HG02759 (cell line): ENCODE results near the gene SLCO1C1.
"Not testable (repeated sequence)": the region's sequence is repeated elsewhere in the genome, so short reads cannot be mapped to it uniquely, and the experiment has no call there.

Experiments used
- ATAC-seq: cut with Tn5 transposase; IDR thresholded peaks from one replicate; pipeline ENCODE4 v1.9.1; 2021; ENCODE audit warnings: mild to moderate bottlenecking, moderate library complexity; ENCODE audit not compliant: unreplicated experiment

Gene SLCO1C1, protein sequence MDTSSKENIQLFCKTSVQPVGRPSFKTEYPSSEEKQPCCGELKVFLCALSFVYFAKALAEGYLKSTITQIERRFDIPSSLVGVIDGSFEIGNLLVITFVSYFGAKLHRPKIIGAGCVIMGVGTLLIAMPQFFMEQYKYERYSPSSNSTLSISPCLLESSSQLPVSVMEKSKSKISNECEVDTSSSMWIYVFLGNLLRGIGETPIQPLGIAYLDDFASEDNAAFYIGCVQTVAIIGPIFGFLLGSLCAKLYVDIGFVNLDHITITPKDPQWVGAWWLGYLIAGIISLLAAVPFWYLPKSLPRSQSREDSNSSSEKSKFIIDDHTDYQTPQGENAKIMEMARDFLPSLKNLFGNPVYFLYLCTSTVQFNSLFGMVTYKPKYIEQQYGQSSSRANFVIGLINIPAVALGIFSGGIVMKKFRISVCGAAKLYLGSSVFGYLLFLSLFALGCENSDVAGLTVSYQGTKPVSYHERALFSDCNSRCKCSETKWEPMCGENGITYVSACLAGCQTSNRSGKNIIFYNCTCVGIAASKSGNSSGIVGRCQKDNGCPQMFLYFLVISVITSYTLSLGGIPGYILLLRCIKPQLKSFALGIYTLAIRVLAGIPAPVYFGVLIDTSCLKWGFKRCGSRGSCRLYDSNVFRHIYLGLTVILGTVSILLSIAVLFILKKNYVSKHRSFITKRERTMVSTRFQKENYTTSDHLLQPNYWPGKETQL

GRCh38 chr12:20695232-20695631 is at the start of gene SLCO1C1:
Gene SLCO1C1, plus strand, starts transcription at chr12:20695332. Its CDS starts 4,245 bp downstream, at chr12:20699577.
- ATAC-seq = no peak

DNA sequence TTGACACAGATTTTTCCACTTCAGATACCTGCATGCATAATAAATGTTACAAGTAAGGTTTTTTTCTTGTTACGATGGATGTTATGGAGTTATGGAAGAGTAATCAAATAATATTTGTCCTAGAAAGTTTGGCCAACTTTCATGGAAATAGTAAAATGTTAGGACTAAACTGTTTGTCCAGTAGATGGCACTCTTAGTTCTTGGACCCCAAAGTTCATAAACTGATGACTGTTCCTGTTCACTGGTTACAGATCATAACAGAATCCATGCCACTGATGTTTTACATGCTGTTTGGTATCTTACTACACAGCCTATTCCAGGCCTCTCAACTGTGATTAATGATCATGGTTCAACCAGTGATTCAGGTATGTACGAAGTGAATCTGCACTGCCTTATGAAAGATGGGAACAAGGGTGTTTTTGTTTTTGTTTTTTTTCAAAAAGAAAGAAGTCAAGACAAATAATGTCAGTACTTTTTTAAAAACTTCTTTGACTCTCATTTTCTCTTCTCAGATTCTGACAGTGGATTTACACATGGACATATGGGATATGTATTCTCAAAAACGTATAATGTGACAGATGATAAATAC is 48.8 kb upstream of the SLCO1C1 start:
- no peak for ATAC-seq

DNA sequence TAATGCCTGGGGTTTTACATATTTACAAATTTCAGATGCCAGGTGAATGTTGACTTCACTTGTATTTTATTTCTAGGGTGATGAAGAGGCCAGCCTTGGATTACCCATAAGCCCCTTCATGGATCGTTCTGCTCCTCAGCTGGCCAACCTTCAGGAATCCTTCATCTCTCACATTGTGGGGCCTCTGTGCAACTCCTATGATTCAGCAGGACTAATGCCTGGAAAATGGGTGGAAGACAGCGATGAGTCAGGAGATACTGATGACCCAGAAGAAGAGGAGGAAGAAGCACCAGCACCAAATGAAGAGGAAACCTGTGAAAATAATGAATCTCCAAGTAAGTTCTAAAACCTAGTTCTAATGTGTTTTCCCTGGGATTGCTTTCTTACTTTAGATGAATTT is 41.3 kb upstream of the SLCO1C1 start:
- no peak for ATAC-seq

DNA sequence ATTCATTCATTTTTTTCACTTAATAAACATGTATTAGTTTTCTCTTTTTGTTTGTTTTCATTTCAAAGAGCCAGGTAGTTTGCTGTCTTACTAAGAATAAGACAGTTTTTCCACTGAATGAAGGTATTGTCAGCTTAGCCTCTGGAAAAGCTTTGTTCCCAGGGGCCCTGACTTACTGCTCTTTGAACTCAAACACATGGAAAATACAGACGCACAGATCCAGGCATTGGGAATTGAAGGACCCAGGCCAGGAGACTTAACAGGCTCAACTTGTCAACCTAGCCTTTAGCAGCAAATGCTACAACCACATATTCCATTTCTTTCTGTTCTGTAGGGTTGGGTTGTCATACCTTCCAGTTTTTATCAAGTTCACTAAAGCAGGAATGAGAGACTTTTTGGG is 38.5 kb upstream of the SLCO1C1 start:
- ATAC-seq = no peak

- ATAC-seq = no peak
These were observed 37.6 kb upstream of the SLCO1C1 start for GRCh38 chr12:20657496-20657895.

DNA sequence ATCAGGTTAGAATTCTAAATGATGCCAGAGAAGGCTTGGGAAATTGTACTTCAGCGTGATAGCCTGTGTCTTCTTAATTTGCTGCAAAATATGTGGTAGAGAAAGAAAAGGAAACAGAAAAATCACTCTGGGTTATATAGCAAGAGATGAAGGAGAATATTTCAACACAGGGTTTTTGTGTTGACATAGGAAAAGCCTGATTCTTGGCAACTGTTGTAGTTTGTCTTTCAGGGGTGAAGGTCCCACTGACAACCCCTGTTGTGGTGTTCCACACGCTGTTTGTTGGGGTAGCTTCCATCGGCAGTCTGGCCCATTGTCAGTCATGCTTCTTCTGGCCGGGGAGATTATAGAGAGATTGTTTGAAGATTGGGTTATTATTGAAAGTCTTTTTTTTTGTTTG is 13.8 kb upstream of the SLCO1C1 start:
- no peak for ATAC-seq

DNA sequence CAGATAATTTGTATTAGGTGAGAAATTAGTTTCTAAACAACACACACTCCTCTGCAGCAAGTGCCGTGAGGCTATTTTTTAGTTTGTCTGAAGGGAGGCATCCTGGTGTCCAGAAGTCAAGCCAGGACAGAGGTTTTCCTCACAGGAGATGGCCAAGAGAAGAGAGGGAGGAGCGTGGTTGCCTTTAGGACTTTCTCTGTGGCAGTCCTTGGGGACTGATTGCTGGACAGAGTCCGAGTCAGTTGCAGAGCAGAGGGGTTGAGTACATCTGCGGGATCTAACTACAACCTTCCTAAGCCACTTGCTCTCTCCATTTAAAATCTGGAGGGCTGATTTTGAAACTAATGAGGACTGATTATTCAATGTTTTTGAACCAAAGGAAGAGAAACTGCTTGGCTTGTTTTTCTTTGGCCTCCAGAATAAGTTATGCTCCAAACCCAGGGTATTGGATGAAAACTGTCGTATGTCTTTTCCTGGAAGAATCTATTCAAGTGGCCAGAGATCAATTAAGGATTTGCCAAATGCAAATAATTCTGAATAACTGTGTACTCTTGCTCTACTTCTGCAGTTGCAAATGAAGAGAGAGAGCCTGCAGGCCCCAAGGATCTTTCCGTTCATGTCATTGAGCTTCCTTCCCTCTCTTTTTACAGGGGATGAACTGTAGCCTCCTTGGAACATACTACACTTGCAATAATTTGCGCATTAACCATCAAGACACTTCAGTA is 1.2 kb downstream of the SLCO1C1 start:
- ATAC-seq = no peak

GRCh38 chr12:20701106-20701505 is 6.0 kb downstream of the SLCO1C1 start:
- ATAC-seq = no peak

GRCh38 chr12:20704860-20705259 is 9.7 kb downstream of the SLCO1C1 start:
- ATAC-seq = no peak

DNA sequence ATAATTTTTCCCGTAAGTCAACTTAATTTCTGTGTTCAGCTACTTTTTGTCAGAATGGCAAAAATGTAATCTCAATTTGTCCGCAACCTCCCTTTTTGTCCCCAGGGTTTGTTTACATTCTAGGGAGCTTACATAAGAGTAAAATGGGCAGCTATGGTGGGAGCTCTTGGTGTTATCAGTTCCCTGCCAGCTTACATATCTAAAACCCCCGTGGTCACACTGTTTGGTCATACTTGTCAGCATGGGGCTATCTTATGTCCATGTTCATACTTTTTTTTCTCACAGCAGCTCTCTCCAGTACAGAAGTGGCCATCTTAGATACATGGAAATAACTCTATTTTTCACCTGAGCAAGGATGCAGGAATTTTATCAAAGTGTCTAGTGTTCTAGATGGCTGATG is 16.7 kb downstream of the SLCO1C1 start:
- ATAC-seq = no peak

DNA sequence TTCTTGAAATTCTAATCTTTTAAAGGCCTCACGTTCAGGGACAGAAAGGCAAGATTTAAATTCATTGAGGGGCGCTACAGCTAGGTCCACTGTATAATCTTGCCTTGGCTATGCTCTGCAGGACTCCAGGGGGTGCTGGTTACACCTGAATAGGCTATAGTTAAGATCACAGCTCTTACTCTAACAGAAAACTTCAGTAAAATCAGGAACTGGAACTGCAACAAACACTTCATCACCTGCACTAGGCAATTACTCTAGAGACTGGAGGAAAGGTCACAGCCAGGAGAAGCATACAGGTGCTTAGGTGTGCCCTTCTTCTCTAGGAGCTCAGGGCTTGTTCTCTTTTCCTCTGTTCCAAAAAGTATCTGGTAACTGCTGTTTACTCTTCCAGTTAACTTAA is 20.9 kb downstream of the SLCO1C1 start:
- no peak for ATAC-seq

DNA sequence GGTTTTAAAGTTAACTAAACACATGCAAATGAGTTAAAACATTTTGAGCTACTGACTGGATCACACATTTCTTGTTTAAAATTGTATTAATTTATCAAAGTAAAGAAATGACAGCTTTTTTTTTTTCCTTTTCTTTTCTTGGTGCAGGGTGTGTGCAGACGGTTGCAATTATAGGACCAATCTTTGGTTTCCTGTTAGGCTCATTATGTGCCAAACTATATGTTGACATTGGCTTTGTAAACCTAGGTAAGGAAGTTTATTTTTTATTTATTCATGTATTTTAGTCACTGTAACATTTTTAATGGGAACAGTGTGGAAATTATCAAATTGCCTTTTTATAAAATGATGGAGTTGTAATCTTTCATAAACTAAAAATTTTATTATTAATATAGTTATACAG is 21.9 kb downstream of the SLCO1C1 start:
- ATAC-seq = no peak

GRCh38 chr12:20718294-20718693 is 23.2 kb downstream of the SLCO1C1 start:
- ATAC-seq = no peak

DNA sequence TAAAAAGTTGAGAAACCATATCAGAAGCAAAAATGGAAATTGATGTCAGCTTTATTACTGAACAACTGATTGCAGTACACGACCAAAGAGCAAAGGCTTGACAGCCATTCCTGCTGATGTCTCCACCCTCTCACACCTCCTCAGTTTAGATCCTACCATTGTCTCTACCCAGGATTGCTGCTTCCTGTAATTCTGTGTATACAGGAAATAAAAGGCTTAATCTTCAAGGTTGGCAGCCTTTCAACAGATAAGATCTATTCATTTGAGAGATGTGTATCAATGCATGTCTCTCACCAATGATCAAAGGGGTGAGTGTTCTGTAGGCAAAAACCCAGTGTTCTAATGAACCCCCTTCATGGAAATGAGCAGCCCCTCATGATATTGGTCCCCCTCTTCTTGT is 27.0 kb downstream of the SLCO1C1 start:
- no peak for ATAC-seq

- ATAC-seq = no peak
These were observed 36.1 kb downstream of the SLCO1C1 start for GRCh38 chr12:20731274-20731673.

DNA sequence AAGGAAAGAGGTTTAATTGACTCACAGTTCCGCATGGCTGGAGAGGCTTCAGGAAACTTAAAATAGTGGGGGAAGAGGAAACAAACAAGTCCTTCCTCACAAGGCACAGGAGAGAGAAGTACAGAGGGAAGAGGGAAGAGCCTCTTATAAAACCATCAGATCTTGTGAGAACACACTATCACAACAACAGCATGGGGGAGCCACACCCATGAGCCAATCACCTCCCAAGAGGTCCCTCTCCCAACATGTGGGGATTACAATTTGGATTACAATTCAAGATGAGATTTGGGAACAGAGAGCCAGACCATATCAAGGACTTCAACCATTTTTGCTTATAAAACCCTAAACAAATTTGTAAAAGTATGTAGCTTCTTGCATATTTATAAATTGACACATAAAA is 45.8 kb downstream of the SLCO1C1 start:
- ATAC-seq = no peak

DNA sequence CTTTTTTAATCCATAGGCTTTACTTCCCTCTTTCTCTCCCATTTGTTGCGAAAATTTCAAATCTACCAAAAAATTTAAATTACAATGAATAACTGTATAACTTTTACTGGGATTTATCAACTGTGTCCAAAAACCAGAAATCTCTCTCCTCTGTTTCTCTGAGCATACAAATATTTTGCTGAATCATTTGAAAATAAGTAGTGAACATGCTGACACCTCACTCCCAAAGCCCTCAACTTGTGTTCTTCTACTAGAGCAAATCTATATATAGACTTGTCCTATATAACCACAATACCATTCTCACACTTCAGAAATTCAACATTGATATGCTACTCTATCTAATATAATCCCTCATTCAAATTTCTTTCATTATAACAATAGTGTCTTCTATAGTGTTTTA is 53.1 kb downstream of the SLCO1C1 start:
- no peak for ATAC-seq

DNA sequence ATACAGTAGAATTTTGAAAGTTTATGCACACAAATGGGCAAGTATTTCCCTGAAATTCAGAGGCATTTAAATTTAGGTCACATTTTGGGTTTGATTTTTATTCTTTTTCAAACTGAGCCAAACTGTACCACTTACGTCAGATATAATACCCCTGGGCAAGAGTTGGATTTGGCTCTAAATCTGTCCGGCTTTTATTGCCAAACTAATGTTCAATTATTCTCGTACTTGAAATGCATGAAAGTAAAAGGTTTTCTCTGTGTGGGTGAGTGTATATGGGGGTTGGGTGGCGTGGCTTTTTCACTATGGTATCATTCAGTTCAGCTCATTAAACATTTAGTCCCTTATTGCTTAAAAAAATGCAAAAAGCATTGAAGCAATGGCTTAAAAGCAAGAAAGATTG is 55.9 kb downstream of the SLCO1C1 start:
- ATAC-seq = no peak

DNA sequence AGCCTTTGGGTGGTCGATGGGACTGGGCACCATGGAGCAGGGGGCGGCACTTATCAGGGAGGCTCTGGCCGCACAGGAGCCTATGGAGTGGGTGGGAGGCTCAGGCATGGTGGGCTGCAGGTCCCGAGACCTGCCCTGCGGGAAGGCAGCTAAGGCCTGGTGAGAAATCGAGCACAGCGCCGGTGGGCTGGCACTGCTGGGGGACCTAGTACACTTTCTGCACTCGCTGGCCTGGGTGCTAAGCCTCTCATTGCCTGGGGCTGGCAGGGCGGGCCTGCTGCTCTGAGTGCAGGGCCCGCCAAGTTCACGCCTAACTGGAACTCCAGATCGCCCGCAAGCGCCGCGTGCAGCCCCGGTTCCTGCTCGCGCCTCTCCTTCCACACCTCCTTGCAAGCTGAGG is 82.3 kb downstream of the SLCO1C1 start:
- no peak for ATAC-seq

DNA sequence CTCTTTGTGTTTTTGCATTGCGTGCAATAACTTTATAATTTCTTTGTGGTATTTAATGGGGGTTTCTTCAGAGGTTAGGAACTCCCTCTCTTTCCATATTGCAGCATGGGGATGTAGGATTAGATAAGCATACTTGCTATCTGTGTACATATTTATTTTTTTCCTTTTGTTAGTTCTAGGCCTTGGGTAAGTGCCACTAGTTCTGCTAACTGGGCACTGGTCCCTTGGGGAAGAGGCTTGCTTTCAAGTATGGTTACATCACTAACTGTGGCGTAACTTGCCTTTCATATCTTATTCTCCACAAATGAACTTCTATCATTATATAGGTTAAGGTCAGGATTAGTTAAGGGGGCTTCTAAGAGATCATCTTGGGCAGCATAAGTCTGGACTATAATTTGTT is 83.8 kb downstream of the SLCO1C1 start:
- no peak for ATAC-seq

DNA sequence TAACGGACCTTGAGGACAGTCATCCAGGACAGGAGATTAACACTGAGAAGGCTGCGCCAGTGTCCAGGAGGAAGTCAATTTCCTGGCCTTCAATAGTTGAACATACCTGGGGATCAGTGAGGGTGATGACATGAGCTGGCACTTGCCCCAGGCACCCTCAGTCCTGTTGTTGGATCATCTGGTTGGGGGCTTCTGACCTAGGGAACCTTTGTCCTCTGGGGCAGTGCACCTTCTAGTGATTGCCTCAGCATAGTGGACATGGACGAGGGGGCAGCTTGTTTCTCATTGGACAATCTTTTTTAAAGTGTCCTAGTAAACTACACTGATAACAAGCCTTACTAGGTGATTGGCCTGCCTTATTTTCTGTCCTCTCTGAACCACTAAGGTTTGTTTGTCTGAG is 84.8 kb downstream of the SLCO1C1 start:
- not testable (repeated sequence) for ATAC-seq
